Stimulated activated CD4-positive, alpha-beta T cell treated with anti-CD3 and anti-CD28 coated beads, Interleukin-4, amount 100 ng/mL, for 1 hour (primary cell): ENCODE data around the gene COL9A3.
"Not testable (repeated sequence)": the region's sequence is repeated elsewhere in the genome, so short reads cannot be mapped to it uniquely, and the experiment has no call there.

Experiments used
- DNase-seq: peaks from one replicate; pipeline ENCODE4 v3.0.0-alpha.2; 2020

COL9A3 gene

GRCh38 chr20:62838128-62838891 is 21.5 kb downstream of the COL9A3 start:
- no peak for DNase-seq

GRCh38 chr20:62839261-62839660 is 22.4 kb downstream of the COL9A3 start:
- DNase-seq = no peak

- no peak for DNase-seq
These were observed 23.0 kb downstream of the COL9A3 start for GRCh38 chr20:62839816-62840215.

- no peak for DNase-seq
These were observed 23.7 kb downstream of the COL9A3 start for GRCh38 chr20:62840244-62841197.

DNA sequence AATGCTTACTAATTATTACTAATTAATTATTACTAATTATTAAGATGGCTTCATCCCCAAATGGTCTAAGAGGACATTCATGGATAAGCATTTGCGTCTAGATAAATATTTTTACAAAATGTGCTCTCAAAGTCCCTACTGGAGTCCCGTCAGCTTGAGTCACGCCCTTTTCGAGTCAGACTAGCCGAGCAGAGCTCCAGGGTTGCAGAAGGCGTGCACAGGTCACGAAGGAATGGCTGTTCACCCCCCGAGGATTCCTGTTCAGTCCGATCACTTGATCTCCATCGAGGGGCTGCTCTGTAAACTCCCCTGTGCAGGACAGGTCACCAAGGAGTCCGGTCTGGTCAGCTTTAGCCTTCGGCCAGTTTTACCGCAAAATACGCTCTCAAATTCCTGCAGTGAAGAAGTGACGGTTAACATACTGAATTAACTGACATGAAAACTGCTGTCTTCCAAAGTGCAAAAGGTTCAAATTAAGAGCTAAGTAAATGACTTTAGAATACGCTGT is 24.9 kb downstream of the COL9A3 start:
- no peak for DNase-seq

DNA sequence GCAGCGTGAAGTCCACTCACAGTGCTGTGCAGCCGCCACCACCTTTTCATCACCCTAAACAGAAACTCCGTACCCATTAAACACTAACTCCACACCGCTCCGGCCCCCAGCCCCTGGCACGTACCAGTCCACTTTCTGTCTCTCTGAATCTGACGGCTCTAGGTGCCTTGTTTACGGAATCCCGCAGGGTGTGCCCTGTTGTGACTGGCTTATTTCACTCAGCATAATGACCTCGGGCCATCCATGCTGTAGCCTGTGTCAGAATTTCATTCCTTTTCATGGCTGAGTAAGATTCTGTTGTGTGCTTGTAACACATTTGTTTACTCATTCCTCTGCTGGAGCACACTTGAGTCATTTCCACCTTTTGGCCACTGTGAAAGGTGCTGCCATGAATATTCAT is 26.8 kb downstream of the COL9A3 start:
- DNase-seq = no peak

DNA sequence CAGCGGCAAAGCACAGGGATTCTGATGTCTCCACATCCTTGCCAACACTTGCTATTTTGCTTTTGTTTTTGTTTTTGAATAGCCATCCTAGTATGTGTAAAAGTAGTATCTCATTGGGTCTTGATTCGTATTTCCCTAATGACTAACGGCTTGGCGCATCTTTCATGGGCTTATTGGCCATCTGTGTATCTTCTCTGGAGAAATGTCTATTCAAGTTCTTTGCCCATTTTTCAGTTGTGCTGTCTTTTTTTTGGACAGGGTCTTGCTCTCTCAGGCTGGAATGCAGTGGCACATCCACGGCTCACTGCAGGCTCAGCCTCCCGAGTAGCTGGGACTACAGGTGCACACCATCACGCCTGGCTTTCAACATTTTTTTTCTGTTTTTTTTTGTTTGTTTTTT is 27.3 kb downstream of the COL9A3 start:
- no peak for DNase-seq

- DNase-seq = no peak
These were observed 28.7 kb downstream of the COL9A3 start for GRCh38 chr20:62845416-62846160.

GRCh38 chr20:62846166-62846890 is 29.5 kb downstream of the COL9A3 start:
- no peak for DNase-seq

GRCh38 chr20:62848917-62849316 is 32.1 kb downstream of the COL9A3 start:
- DNase-seq = not testable (repeated sequence)

GRCh38 chr20:62849431-62849830 is 32.6 kb downstream of the COL9A3 start:
- DNase-seq = no peak

DNA sequence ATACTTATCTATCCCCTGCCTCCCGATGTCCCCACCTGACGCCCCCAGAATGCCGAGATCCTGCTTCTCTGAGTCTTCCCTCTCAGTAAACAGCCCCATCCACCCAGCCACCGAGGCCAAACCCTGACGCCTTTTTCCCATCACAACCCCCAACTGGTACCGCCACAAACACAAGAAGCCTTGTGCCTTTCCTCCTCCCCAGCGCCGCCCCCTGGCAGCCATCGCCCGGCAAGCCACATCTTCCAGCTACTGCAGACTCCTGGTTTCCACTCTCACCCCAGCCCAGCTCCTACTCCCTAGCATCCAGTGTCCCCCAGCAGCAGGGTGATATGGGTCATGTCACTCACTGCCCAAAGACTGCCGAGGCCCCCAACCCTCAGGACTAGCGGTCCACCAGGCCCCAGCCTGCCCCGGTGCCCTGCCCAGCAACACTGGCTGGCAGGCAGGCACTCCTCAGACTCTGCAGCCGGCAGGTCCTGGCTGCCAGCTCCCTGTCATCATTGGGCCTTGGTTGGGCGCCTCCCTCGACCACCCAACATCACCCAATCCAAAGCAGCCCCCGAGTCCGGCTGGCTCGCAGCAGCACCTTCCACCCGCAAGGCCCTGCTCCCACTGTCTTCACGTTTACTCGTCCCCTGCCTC is 33.6 kb downstream of the COL9A3 start:
- no peak for DNase-seq

GRCh38 chr20:62852196-62852595 is 35.3 kb downstream of the COL9A3 start:
- no peak for DNase-seq

DNA sequence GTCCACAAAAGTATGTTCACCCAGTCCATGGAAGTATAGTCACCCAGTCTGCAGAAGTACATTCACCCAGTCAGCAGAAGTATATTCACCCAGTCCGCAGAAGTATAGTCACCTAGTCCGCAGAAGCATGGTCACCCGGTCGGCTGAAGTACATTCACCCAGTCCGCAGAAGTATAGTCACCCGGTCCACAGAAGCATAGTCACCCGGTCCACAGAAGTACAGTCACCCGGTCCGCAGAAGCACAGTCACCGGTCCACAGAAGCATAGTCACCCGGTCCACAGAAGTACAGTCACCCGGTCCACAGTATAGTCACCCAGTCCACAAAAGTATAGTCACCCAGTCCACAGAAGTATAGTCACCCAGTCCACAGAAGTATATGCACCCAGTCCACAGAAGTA is 36.0 kb downstream of the COL9A3 start:
- DNase-seq = no peak

- not testable (repeated sequence) for DNase-seq
These were observed 36.5 kb downstream of the COL9A3 start for GRCh38 chr20:62853304-62853703.

- no peak for DNase-seq
These were observed 37.3 kb downstream of the COL9A3 start for GRCh38 chr20:62854121-62854520.

DNA sequence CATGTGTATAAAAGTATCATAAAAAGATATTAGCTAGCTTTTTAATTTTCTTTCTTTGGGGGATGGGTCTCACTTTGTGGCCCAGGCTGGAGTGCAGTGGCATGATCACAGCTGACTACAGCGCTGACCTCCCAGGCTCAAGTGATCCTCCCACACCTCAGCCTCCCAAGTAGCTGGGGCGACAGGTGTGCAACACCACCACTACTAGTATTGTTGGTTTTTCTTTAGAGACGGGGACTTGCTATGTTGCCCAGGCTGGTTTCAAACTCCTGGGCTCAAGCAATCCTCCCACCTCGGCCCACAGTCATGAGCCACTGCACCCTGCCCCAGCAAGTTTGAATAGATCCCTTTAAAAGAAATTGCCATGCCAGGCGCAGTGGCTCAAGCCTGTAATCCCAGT is 38.3 kb downstream of the COL9A3 start:
- no peak for DNase-seq

- no peak for DNase-seq
These were observed 40.2 kb downstream of the COL9A3 start for GRCh38 chr20:62856931-62857619.

- DNase-seq = no peak
These were observed 41.4 kb downstream of the COL9A3 start for GRCh38 chr20:62858058-62858830.

GRCh38 chr20:62859721-62860120 is 42.9 kb downstream of the COL9A3 start:
- no peak for DNase-seq
